HEK293 (cell line): ENCODE data around the gene MARCOL.

Source experiments
- CTCF ChIA-PET: fragments of 350-600 bp; formaldehyde crosslinking; extraction: SDS; loops from one replicate; lab custom pipeline; 2021; ENCODE audit warnings: antibody characterized with exemption; lab: Yijun Ruan, JAX
- POLR2A ChIA-PET: fragments of 300-600 bp; formaldehyde crosslinking; extraction: SDS; loops from one replicate; lab custom pipeline; 2020; ENCODE audit warnings: antibody characterized with exemption, inconsistent platforms; lab: Yijun Ruan, JAX
- H3K27ac ChIP-seq: fragments of 200-500 bp; sonication (Bioruptor generic); 2 replicates; pipeline ENCODE4 v1.5.1; 2014; ENCODE audit warnings: low read depth, low read length, control low read depth, inconsistent platforms; ENCODE audit errors: extremely low read depth
- H3K36me3 ChIP-seq, 2 experiments: fragments of 200-500 bp in 1 of 2; sonication (Bioruptor generic) in 1 of 2; 1 replicate in 1 of 2; 2 replicates in 1 of 2; pipeline ENCODE4 v1.5.1; 2014 to 2017; ENCODE audit warnings: inconsistent platforms in 2 of 2, low read length in 2 of 2; ENCODE audit not compliant: control insufficient read depth in 2 of 2, insufficient read depth in 1 of 2
- H3K4me1 ChIP-seq: fragments of 200-500 bp; sonication (Bioruptor generic); 2 replicates; pipeline ENCODE4 v1.5.1; 2014; ENCODE audit warnings: mild to moderate bottlenecking, low read length, inconsistent platforms; ENCODE audit not compliant: control insufficient read depth, insufficient read depth
- H3K4me3 ChIP-seq: 2 replicates; pipeline ENCODE4 v1.5.1; 2011; ENCODE audit warnings: low read depth, mild to moderate bottlenecking, control low read depth, low read length, moderate library complexity
- H3K9me3 ChIP-seq: fragments of 200-500 bp; sonication (Bioruptor generic); 2 replicates; pipeline ENCODE4 v1.5.1; 2014; ENCODE audit warnings: low read depth, low read length, inconsistent platforms; ENCODE audit not compliant: control insufficient read depth, insufficient read depth
- GLI2 ChIP-seq: fragments of 450-650 bp; formaldehyde crosslinking; IDR thresholded peaks from 2 replicates; pipeline ENCODE4; 2017; ENCODE audit warnings: missing biosample characterization, missing genetic modification characterization, low read depth, borderline replicate concordance
- KLF1 ChIP-seq: fragments of 450-650 bp; formaldehyde crosslinking; IDR thresholded peaks from 2 replicates; pipeline ENCODE4 v1.5.1; 2016; ENCODE audit warnings: missing biosample characterization, missing genetic modification characterization
- KLF7 ChIP-seq: fragments of 450-650 bp; formaldehyde crosslinking; IDR thresholded peaks from 2 replicates; pipeline ENCODE4 v1.5.1; 2016; ENCODE audit warnings: missing biosample characterization, missing genetic modification characterization, borderline replicate concordance
- MZF1 ChIP-seq: fragments of 450-650 bp; formaldehyde crosslinking; IDR thresholded peaks from 2 replicates; pipeline ENCODE4 v1.5.1; 2017; ENCODE audit warnings: missing biosample characterization, missing genetic modification characterization, borderline replicate concordance
- SP7 ChIP-seq: fragments of 450-650 bp; formaldehyde crosslinking; IDR thresholded peaks from 2 replicates; pipeline ENCODE4 v1.5.1; 2016; ENCODE audit warnings: missing biosample characterization, missing genetic modification characterization
- TRIM28 ChIP-seq: IDR thresholded peaks from 2 replicates; pipeline ENCODE4 v1.6.1; 2011; ENCODE audit warnings: low read length, control low read depth, borderline replicate concordance
- ZBTB20 ChIP-seq: fragments of 450-650 bp; formaldehyde crosslinking; IDR thresholded peaks from 2 replicates; pipeline ENCODE4 v1.5.1; 2016; ENCODE audit warnings: missing biosample characterization, missing genetic modification characterization
- ZNF10 ChIP-seq: fragments of 450-650 bp; formaldehyde crosslinking; IDR thresholded peaks from 2 replicates; pipeline ENCODE4 v1.5.1; 2017; ENCODE audit warnings: missing biosample characterization, missing genetic modification characterization
- ZNF184 ChIP-seq: fragments of 450-650 bp; IDR thresholded peaks from 2 replicates; pipeline ENCODE4 v1.5.1; 2018; ENCODE audit warnings: missing biosample characterization, mild to moderate bottlenecking, missing genetic modification characterization
- ZNF324 ChIP-seq: fragments of 450-650 bp; formaldehyde crosslinking; IDR thresholded peaks from 2 replicates; pipeline ENCODE4 v1.5.1; 2016; ENCODE audit warnings: missing biosample characterization, missing genetic modification characterization
- ZNF473 ChIP-seq: fragments of 450-650 bp; formaldehyde crosslinking; IDR thresholded peaks from 2 replicates; pipeline ENCODE4 v1.5.1; 2017; ENCODE audit warnings: missing biosample characterization, missing genetic modification characterization
- ZNF48 ChIP-seq: fragments of 450-650 bp; formaldehyde crosslinking; IDR thresholded peaks from 2 replicates; pipeline ENCODE4 v1.5.1; 2016; ENCODE audit warnings: missing biosample characterization, missing genetic modification characterization
- ZNF555 ChIP-seq: fragments of 450-650 bp; formaldehyde crosslinking; conservative IDR thresholded peaks from 2 replicates; pipeline ENCODE4 v1.5.1; 2017; ENCODE audit warnings: missing biosample characterization, mild to moderate bottlenecking, missing genetic modification characterization, inconsistent platforms
- ZNF626 ChIP-seq: fragments of 450-650 bp; sonication (Bioruptor Pico); formaldehyde crosslinking; IDR thresholded peaks from 2 replicates; pipeline ENCODE4 v1.5.1; 2018; ENCODE audit warnings: missing biosample characterization, missing genetic modification characterization, inconsistent platforms
- ZNF654 ChIP-seq: fragments of 450-650 bp; formaldehyde crosslinking; IDR thresholded peaks from 2 replicates; pipeline ENCODE4 v1.5.1; 2016; ENCODE audit warnings: low read depth, missing biosample characterization, missing genetic modification characterization
- ZNF658 ChIP-seq: fragments of 450-650 bp; formaldehyde crosslinking; IDR thresholded peaks from 2 replicates; pipeline ENCODE4; 2016; ENCODE audit warnings: missing biosample characterization, missing genetic modification characterization
- ZNF76 ChIP-seq: fragments of 450-650 bp; formaldehyde crosslinking; IDR thresholded peaks from 2 replicates; pipeline ENCODE4; 2016; ENCODE audit warnings: low read depth, missing biosample characterization, missing genetic modification characterization, borderline replicate concordance
- ZNF776 ChIP-seq: fragments of 450-650 bp; formaldehyde crosslinking; IDR thresholded peaks from 2 replicates; pipeline ENCODE4 v1.5.0; 2017; ENCODE audit warnings: missing biosample characterization, missing genetic modification characterization, borderline replicate concordance
- ZNF777 ChIP-seq: fragments of 450-650 bp; formaldehyde crosslinking; IDR thresholded peaks from 2 replicates; pipeline ENCODE4 v1.5.1; 2017; ENCODE audit warnings: missing biosample characterization, missing genetic modification characterization, borderline replicate concordance
- ZNF843 ChIP-seq: fragments of 450-650 bp; formaldehyde crosslinking; IDR thresholded peaks from 2 replicates; pipeline ENCODE4 v1.5.1; 2016; ENCODE audit warnings: missing biosample characterization, missing genetic modification characterization
- ZXDB ChIP-seq: fragments of 450-650 bp; formaldehyde crosslinking; IDR thresholded peaks from 2 replicates; pipeline ENCODE4 v1.5.1; 2016; ENCODE audit warnings: missing biosample characterization, missing genetic modification characterization
- TF ChIP-seq, protein P1 (sequence below): fragments of 450-650 bp; formaldehyde crosslinking; IDR thresholded peaks from 2 replicates; pipeline ENCODE4 v1.5.1; 2016; ENCODE audit warnings: missing biosample characterization, missing genetic modification characterization
- TF ChIP-seq, protein P2 (sequence below): fragments of 450-650 bp; formaldehyde crosslinking; IDR thresholded peaks from 2 replicates; pipeline ENCODE4; 2016; ENCODE audit warnings: missing biosample characterization, missing genetic modification characterization
- TF ChIP-seq, protein P3 (sequence below): fragments of 450-650 bp; formaldehyde crosslinking; IDR thresholded peaks from 2 replicates; pipeline ENCODE4 v1.5.1; 2016; ENCODE audit warnings: missing biosample characterization, missing genetic modification characterization
- TF ChIP-seq, protein P4 (sequence below): fragments of 450-650 bp; formaldehyde crosslinking; IDR thresholded peaks from 2 replicates; pipeline ENCODE4 v1.5.1; 2017; ENCODE audit warnings: missing biosample characterization, missing genetic modification characterization
- TF ChIP-seq, protein P5 (sequence below): fragments of 450-650 bp; formaldehyde crosslinking; conservative IDR thresholded peaks from 2 replicates; pipeline ENCODE4 v1.5.1; 2016; ENCODE audit warnings: low read depth, missing biosample characterization, missing genetic modification characterization

Gene MARCOL, protein sequence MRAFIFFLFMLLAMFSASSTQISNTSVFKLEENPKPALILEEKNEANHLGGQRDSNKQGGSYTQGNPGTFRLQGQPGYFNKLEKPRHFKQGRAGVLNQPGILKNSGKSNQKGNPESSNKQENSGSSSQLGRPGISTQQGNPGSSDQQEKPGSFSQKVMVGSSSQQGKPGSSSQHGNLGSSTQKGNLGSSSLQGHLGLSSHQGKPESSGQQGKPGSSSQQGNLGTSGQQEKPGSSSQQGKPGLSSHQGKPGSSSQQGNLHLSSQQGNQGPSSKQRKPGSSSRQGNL

DNA sequence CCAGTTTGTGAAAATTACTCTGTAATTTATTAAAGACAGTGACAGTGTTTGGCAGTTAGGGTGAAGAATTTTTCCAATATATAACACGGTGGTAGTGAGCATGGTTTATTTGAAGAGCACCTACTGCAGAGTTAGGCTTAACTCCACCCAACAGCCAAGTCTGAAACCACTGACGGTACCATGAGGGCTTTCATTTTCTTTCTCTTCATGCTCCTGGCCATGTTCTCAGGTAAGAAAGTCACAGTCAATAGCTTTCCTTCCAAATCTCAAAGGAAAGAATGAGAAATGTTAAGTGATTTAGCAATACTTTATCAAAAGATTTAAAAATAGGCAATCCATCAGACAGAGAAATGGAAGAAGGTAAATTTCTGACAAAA is at the start of gene MARCOL:
Gene MARCOL (plus strand): TSS at position 108 of the 377 bp plus-strand sequence. CDS start 73 bp downstream, at position 181.
- Histone ChIP-seq H3K9me3 (no peaks in the 10 kb centered on the region), H3K4me1 (0 out of 2 replicates have a peak, but pooled peaks cover 3% of the 10 kb centered on the region), H3K36me3 (no peaks in the 10 kb centered on the region), H3K27ac (no peak within 1 kb of the TSS), H3K4me3 (no peak within 1 kb of the TSS)
- CTCF ChIA-PET = interaction anchor here (0.6 kb wide), 1 partner anchor 441 kb away, joined by 3 read pairs; no protein-coding TSS in a partner anchor
- POLR2A ChIA-PET = no interaction called here
- TF ChIP-seq SP7 (tag by site-specific recombination) (no peak), ZNF76 (tag by site-specific recombination) (no peak), MZF1 (tag by site-specific recombination) (no peak), ZNF473 (tag by site-specific recombination) (no peak), ZNF324 (no peak), ZNF184 (tag by site-specific recombination) (no peak), ZNF777 (no peak), ZNF654 (tag by site-specific recombination) (no peak), ZXDB (tag by site-specific recombination) (no peak), GLI2 (tag by site-specific recombination) (no peak), ZNF776 (tag by site-specific recombination) (no peak), ZNF626 (no peak), KLF1 (no peak), ZNF658 (tag by site-specific recombination) (no peak), TRIM28 (no peak)
- TF ChIP-seq, protein P1, sequence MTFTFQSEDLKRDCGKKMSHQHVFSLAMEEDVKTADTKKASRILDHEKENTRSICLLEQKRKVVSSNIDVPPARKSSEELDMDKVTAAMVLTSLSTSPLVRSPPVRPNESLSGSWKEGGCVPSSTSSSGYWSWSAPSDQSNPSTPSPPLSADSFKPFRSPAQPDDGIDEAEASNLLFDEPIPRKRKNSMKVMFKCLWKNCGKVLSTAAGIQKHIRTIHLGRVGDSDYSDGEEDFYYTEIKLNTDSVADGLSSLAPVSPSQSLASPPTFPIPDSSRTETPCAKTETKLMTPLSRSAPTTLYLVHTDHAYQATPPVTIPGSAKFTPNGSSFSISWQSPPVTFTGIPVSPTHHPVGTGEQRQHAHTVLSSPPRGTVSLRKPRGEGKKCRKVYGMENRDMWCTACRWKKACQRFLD (tag by site-specific recombination) = no peak
- TF ChIP-seq, protein P2, sequence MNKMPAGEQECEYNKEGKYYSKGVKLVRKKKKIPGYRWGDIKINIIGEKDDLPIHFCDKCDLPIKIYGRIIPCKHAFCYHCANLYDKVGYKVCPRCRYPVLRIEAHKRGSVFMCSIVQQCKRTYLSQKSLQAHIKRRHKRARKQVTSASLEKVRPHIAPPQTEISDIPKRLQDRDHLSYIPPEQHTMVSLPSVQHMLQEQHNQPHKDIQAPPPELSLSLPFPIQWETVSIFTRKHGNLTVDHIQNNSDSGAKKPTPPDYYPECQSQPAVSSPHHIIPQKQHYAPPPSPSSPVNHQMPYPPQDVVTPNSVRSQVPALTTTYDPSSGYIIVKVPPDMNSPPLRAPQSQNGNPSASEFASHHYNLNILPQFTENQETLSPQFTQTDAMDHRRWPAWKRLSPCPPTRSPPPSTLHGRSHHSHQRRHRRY (tag by site-specific recombination) = no peak

DNA sequence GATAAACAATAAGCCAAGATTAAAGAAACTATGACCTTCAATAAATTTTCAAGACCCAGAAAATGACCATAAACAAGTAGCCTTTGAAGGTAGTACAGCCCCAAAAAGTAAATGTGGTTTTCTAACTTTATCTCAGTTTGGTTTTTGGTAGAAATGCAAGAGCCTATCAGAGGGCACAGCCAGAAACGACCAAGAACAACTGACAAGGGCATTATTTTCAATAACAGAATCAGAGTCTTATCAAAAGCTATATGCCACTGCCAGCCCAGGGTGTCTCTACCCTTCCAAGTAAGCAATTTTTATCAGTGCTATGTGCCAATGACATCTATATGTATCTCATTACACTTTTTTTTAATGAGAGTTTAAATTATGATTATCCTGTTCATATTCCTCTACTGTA is 47.3 kb upstream of the MARCOL start:
- Histone ChIP-seq H3K9me3 (no peaks in the 10 kb centered on the region), H3K4me1 (no peaks in the 10 kb centered on the region), H3K4me3 (no peak overlapping the region), H3K36me3 (no peaks in the 10 kb centered on the region), H3K27ac (no peak overlapping the region)
- TF ChIP-seq, protein P3, sequence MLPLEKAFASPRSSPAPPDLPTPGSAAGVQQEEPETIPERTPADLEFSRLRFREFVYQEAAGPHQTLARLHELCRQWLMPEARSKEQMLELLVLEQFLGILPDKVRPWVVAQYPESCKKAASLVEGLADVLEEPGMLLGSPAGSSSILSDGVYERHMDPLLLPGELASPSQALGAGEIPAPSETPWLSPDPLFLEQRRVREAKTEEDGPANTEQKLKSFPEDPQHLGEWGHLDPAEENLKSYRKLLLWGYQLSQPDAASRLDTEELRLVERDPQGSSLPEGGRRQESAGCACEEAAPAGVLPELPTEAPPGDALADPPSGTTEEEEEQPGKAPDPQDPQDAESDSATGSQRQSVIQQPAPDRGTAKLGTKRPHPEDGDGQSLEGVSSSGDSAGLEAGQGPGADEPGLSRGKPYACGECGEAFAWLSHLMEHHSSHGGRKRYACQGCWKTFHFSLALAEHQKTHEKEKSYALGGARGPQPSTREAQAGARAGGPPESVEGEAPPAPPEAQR (tag by site-specific recombination) = no peak
- TF ChIP-seq ZBTB20 (no peak), ZNF843 (tag by site-specific recombination) (no peak), ZNF10 (tag by site-specific recombination) (no peak), ZNF555 (tag by site-specific recombination) (no peak), KLF7 (no peak), ZNF48 (tag by site-specific recombination) (no peak)
- TF ChIP-seq, protein P4, sequence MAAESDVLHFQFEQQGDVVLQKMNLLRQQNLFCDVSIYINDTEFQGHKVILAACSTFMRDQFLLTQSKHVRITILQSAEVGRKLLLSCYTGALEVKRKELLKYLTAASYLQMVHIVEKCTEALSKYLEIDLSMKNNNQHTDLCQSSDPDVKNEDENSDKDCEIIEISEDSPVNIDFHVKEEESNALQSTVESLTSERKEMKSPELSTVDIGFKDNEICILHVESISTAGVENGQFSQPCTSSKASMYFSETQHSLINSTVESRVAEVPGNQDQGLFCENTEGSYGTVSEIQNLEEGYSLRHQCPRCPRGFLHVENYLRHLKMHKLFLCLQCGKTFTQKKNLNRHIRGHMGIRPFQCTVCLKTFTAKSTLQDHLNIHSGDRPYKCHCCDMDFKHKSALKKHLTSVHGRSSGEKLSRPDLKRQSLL (tag by site-specific recombination) = no peak
- TF ChIP-seq, protein P5, sequence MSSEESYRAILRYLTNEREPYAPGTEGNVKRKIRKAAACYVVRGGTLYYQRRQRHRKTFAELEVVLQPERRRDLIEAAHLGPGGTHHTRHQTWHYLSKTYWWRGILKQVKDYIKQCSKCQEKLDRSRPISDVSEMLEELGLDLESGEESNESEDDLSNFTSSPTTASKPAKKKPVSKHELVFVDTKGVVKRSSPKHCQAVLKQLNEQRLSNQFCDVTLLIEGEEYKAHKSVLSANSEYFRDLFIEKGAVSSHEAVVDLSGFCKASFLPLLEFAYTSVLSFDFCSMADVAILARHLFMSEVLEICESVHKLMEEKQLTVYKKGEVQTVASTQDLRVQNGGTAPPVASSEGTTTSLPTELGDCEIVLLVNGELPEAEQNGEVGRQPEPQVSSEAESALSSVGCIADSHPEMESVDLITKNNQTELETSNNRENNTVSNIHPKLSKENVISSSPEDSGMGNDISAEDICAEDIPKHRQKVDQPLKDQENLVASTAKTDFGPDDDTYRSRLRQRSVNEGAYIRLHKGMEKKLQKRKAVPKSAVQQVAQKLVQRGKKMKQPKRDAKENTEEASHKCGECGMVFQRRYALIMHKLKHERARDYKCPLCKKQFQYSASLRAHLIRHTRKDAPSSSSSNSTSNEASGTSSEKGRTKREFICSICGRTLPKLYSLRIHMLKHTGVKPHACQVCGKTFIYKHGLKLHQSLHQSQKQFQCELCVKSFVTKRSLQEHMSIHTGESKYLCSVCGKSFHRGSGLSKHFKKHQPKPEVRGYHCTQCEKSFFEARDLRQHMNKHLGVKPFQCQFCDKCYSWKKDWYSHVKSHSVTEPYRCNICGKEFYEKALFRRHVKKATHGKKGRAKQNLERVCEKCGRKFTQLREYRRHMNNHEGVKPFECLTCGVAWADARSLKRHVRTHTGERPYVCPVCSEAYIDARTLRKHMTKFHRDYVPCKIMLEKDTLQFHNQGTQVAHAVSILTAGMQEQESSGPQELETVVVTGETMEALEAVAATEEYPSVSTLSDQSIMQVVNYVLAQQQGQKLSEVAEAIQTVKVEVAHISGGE (tag by site-specific recombination) = no peak
- ChIA-PET CTCF (no interaction called here), POLR2A (no interaction called here)
